Neural cell (in vitro differentiated cells): Measurements from ENCODE around the gene PDE8A. TPM values are rescaled to one million over a fixed set of nuclear protein-coding genes. Genes with fewer than 3 reads are reported as not detected.

Experiments used
- H2AFZ ChIP-seq: fragments of 200-600, 300-800 bp; sonication (generic), shearing (Covaris generic); 2 replicates; pipeline ENCODE4 v1.6.0; 2014; ENCODE audit warnings: low read depth, mild to moderate bottlenecking, antibody characterized with exemption, low read length, moderate library complexity
- H3F3A ChIP-seq: fragments of 200-600 bp; shearing (Covaris generic); 2 replicates; pipeline ENCODE4 v1.6.1; 2016; ENCODE audit warnings: mild to moderate bottlenecking, moderate library complexity, mixed read lengths, antibody characterized with exemption, low read length; ENCODE audit not compliant: insufficient read depth, poor library complexity, severe bottlenecking
- H3K27ac ChIP-seq: fragments of 200-600, 300-800 bp; sonication (generic), shearing (Covaris generic); 2 replicates; pipeline ENCODE4 v1.5.1; 2014; ENCODE audit warnings: mild to moderate bottlenecking, low read length, moderate library complexity
- H3K27me3 ChIP-seq: fragments of 300-800, 200-600 bp; sonication (generic), shearing (Covaris generic); 2 replicates; pipeline ENCODE4 v1.6.0; 2014; ENCODE audit warnings: mild to moderate bottlenecking, low read depth, low read length, moderate library complexity; ENCODE audit not compliant: insufficient read depth
- H3K36me3 ChIP-seq: fragments of 300-800, 200-600 bp; sonication (generic), shearing (Covaris generic); 2 replicates; pipeline ENCODE4 v1.5.1; 2014; ENCODE audit warnings: mild to moderate bottlenecking, antibody characterized with exemption, low read length, moderate library complexity; ENCODE audit not compliant: insufficient read depth
- H3K4me2 ChIP-seq: fragments of 300-800, 200-600 bp; sonication (generic), shearing (Covaris generic); 2 replicates; pipeline ENCODE4 v1.6.0; 2014; ENCODE audit warnings: mild to moderate bottlenecking, low read length
- H3K4me3 ChIP-seq: fragments of 300-800, 200-600 bp; sonication (generic), shearing (Covaris generic); 2 replicates; pipeline ENCODE4 v1.5.1; 2014; ENCODE audit warnings: mild to moderate bottlenecking, low read length, moderate library complexity
- H3K79me2 ChIP-seq: fragments of 200-600 bp; shearing (Covaris generic); replicated peaks from 2 replicates; pipeline ENCODE4 v1.6.0; 2014; ENCODE audit warnings: mild to moderate bottlenecking, low read length, moderate library complexity; ENCODE audit not compliant: insufficient read depth
- H3K9ac ChIP-seq: fragments of 300-800, 200-600 bp; sonication (generic), shearing (Covaris generic); 2 replicates; pipeline ENCODE4 v1.6.1; 2016; ENCODE audit warnings: mild to moderate bottlenecking, low read length, mixed read lengths
- H3K9me2 ChIP-seq: fragments of 200-600 bp; shearing (Covaris generic); 2 replicates; pipeline ENCODE4 v1.6.1; 2016; ENCODE audit warnings: mild to moderate bottlenecking, low read length, mixed read lengths; ENCODE audit not compliant: insufficient read depth
- H3K9me3 ChIP-seq: fragments of 200-600, 300-800 bp; sonication (generic), shearing (Covaris generic); 2 replicates; pipeline ENCODE4 v1.6.1; 2016; ENCODE audit warnings: mild to moderate bottlenecking, mixed run types, low read length, moderate library complexity, mixed read lengths
- H4K20me1 ChIP-seq: fragments of 200-600 bp; shearing (Covaris generic); 2 replicates; pipeline ENCODE4 v1.6.1; 2016; ENCODE audit warnings: mild to moderate bottlenecking, mixed run types; ENCODE audit not compliant: insufficient read depth
- EP300 ChIP-seq: fragments of 450-650 bp; conservative IDR thresholded peaks from 2 replicates; pipeline ENCODE4 v1.6.1; 2014; ENCODE audit warnings: antibody characterized with exemption, mild to moderate bottlenecking, moderate library complexity; ENCODE audit not compliant: poor library complexity, severe bottlenecking
- EZH2 ChIP-seq: fragments of 200-600, 300-800 bp; shearing (Covaris generic), sonication (generic); IDR thresholded peaks from 2 replicates; pipeline ENCODE4 v1.6.1; 2014; ENCODE audit warnings: antibody characterized with exemption, low read length, borderline replicate concordance, mild to moderate bottlenecking; ENCODE audit not compliant: insufficient read depth, poor library complexity, severe bottlenecking
- MXI1 ChIP-seq: fragments of 450-650 bp; conservative IDR thresholded peaks from 2 replicates; pipeline ENCODE4 v1.6.1; 2014; ENCODE audit warnings: antibody characterized with exemption, mild to moderate bottlenecking; ENCODE audit not compliant: poor library complexity, severe bottlenecking
- POLR2AphosphoS5 ChIP-seq: IDR thresholded peaks from 2 replicates; pipeline ENCODE4 v1.6.1; 2012
- RAD21 ChIP-seq: fragments of 450-650 bp; conservative IDR thresholded peaks from 2 replicates; pipeline ENCODE4 v1.6.1; 2014; ENCODE audit warnings: antibody characterized with exemption, mild to moderate bottlenecking, moderate library complexity
- SMC3 ChIP-seq: fragments of 450-650 bp; conservative IDR thresholded peaks from 2 replicates; pipeline ENCODE4 v1.6.1; 2014; ENCODE audit warnings: antibody characterized with exemption, mild to moderate bottlenecking, moderate library complexity; ENCODE audit not compliant: poor library complexity
- TAF1 ChIP-seq: IDR thresholded peaks from 2 replicates; pipeline ENCODE4 v1.6.1; 2012; ENCODE audit warnings: low read depth
- polyA plus RNA-seq: library from polyadenylated mRNA; depleted of rRNA; stranded (reverse); fragments of >200 nt; gene quantifications from 2 replicates; pipeline ENCODE4 v1.2.3, GENCODE V29; 2014
- TF ChIP-seq, protein P1 (sequence below): fragments of 450-650 bp; IDR thresholded peaks from 2 replicates; pipeline ENCODE4 v1.5.1; 2014; ENCODE audit warnings: antibody characterized with exemption, mild to moderate bottlenecking, moderate library complexity; ENCODE audit not compliant: poor library complexity, severe bottlenecking
- TF ChIP-seq, protein P2 (sequence below): IDR thresholded peaks from 2 replicates; pipeline ENCODE4 v1.6.1; 2012; ENCODE audit warnings: borderline replicate concordance

Gene PDE8A
- polyA plus RNA-seq, 1 donor from 2014 or later = 13.2 TPM

DNA sequence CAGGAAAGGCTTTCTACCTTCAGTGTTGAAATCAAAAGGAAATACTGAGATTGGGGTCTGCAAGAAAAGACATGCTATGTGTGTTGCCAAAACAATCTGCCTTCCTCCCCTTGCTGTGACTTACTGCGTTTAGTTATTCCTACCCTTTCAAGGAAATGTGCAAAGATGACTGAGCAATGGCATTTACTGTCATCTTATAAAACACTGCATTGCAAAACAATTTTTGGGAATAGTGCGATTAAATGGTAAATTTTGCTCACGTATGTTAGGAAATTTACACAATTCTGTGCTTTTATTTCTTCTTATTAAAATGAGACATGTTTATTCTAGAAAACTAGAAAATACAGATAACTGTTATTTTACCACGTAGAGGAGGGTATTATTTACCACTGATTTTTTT lies 45.8 kb downstream of the PDE8A start:
- Histone ChIP-seq H3K9me2 (no peaks in the 10 kb centered on the region), H3K9me3 (no peaks in the 10 kb centered on the region), H3K4me2 (no peak overlapping the region), H3K27me3 (no peaks in the 10 kb centered on the region), H3K79me2 (no peaks in the 10 kb centered on the region), H3K9ac (no peak overlapping the region), H3K36me3 (no peaks in the 10 kb centered on the region), H3F3A (no peaks in the 10 kb centered on the region), H4K20me1 (no peaks in the 10 kb centered on the region), H3K4me3 (no peak overlapping the region), H2AFZ (no peak overlapping the region), H3K27ac (no peak overlapping the region)
- no peak for TF ChIP-seq TAF1
- no peak for TF ChIP-seq MXI1
- TF ChIP-seq, protein P1, sequence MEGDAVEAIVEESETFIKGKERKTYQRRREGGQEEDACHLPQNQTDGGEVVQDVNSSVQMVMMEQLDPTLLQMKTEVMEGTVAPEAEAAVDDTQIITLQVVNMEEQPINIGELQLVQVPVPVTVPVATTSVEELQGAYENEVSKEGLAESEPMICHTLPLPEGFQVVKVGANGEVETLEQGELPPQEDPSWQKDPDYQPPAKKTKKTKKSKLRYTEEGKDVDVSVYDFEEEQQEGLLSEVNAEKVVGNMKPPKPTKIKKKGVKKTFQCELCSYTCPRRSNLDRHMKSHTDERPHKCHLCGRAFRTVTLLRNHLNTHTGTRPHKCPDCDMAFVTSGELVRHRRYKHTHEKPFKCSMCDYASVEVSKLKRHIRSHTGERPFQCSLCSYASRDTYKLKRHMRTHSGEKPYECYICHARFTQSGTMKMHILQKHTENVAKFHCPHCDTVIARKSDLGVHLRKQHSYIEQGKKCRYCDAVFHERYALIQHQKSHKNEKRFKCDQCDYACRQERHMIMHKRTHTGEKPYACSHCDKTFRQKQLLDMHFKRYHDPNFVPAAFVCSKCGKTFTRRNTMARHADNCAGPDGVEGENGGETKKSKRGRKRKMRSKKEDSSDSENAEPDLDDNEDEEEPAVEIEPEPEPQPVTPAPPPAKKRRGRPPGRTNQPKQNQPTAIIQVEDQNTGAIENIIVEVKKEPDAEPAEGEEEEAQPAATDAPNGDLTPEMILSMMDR = no peak
- no peak for TF ChIP-seq SMC3
- TF ChIP-seq, protein P2, sequence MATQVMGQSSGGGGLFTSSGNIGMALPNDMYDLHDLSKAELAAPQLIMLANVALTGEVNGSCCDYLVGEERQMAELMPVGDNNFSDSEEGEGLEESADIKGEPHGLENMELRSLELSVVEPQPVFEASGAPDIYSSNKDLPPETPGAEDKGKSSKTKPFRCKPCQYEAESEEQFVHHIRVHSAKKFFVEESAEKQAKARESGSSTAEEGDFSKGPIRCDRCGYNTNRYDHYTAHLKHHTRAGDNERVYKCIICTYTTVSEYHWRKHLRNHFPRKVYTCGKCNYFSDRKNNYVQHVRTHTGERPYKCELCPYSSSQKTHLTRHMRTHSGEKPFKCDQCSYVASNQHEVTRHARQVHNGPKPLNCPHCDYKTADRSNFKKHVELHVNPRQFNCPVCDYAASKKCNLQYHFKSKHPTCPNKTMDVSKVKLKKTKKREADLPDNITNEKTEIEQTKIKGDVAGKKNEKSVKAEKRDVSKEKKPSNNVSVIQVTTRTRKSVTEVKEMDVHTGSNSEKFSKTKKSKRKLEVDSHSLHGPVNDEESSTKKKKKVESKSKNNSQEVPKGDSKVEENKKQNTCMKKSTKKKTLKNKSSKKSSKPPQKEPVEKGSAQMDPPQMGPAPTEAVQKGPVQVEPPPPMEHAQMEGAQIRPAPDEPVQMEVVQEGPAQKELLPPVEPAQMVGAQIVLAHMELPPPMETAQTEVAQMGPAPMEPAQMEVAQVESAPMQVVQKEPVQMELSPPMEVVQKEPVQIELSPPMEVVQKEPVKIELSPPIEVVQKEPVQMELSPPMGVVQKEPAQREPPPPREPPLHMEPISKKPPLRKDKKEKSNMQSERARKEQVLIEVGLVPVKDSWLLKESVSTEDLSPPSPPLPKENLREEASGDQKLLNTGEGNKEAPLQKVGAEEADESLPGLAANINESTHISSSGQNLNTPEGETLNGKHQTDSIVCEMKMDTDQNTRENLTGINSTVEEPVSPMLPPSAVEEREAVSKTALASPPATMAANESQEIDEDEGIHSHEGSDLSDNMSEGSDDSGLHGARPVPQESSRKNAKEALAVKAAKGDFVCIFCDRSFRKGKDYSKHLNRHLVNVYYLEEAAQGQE = no peak
- TF ChIP-seq EZH2 = no peak
- no peak for TF ChIP-seq EP300
- no peak for TF ChIP-seq RAD21
- no peak for TF ChIP-seq POLR2AphosphoS5

DNA sequence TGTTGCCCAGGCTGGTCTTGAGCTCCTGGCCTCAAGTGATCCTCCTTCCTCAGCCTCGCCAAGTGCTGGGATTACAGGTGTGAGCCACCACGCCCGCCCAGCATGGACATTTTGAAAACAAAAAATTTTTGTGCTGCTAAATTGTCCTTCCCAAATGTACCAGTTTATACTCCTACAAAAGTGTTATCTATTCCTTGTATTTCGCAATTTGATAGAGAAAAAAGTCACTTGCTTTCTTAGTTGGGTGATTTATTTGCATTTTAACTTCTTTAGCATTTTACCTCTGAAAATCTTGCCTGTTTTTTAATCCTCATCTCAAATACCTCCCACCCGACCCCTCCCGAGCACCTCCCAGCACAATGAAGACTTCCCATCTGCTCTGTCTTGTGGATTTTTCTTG lies 46.8 kb downstream of the PDE8A start:
- H2AFZ ChIP-seq = no peak overlapping the region
- no peaks in the 10 kb centered on the region for H3K36me3 ChIP-seq
- TF ChIP-seq RAD21 (no peak), EP300 (no peak), MXI1 (no peak), POLR2AphosphoS5 (no peak), EZH2 (no peak), TAF1 (no peak), SMC3 (no peak)
- TF ChIP-seq, protein P2 = no peak
- TF ChIP-seq, protein P1 = no peak
- no peak overlapping the region for H3K9ac ChIP-seq
- H3K9me2 ChIP-seq = no peaks in the 10 kb centered on the region
- no peak overlapping the region for H3K4me3 ChIP-seq
- H3K27me3 ChIP-seq = no peaks in the 10 kb centered on the region
- H3F3A ChIP-seq = no peaks in the 10 kb centered on the region
- no peak overlapping the region for H3K4me2 ChIP-seq
- H3K9me3 ChIP-seq = no peaks in the 10 kb centered on the region
- no peaks in the 10 kb centered on the region for H4K20me1 ChIP-seq
- no peaks in the 10 kb centered on the region for H3K79me2 ChIP-seq
- H3K27ac ChIP-seq = no peak overlapping the region
